NCI-H524 (cell line): ENCODE measurements around the gene PLXNA2.

Experiments
- DNase-seq, 2 experiments: peaks; one replicate each; lab custom pipeline; 2025; lab: John Stamatoyannopoulos, UW

Gene PLXNA2

DNA sequence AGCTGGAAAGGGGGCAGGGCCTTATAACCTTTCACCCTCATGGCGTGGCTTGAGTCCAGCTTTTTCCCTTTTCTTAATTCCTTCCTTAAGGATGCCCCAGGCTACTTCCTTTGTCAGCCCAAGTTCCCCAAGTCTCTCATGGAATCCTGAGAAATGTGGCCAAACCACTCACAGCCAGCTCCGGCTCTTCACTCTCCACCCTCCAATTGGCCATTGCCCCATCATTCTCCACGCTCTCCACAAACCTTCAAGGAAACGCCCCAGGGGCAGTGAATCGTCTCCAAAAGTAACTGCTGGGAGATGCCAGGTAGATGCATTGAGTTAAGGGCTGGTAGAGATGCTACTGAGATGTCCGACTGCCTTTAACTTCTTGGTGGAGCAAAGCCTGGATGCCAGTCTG is 219.8 kb downstream of the PLXNA2 start:
- no peak for DNase-seq

GRCh38 chr1:208019257-208019656 is 224.9 kb downstream of the PLXNA2 start:
- no peak for DNase-seq

- no peak for DNase-seq
These were observed 228.9 kb downstream of the PLXNA2 start for GRCh38 chr1:208015255-208015654.

DNA sequence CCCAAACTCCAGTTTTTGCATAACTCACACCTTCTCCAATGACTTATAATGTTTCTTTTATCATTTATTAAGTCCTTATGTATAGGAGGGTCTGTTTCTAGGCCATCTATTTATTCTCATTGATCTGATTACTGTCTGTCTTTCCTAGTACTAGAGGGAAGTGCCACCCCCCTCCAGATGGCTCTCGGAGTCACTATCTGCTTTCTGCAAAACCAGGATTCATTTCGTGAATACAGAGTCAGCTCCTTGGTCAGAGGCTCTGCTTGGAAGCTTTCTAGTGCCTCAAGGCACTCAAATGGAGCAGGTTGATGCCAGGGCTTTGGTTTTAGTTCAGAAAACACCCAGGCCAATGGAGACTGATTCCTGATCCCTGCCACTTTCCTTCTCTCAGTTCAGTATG is 231.0 kb downstream of the PLXNA2 start:
- peak; percentile 11 to 62 for DNase-seq

DNA sequence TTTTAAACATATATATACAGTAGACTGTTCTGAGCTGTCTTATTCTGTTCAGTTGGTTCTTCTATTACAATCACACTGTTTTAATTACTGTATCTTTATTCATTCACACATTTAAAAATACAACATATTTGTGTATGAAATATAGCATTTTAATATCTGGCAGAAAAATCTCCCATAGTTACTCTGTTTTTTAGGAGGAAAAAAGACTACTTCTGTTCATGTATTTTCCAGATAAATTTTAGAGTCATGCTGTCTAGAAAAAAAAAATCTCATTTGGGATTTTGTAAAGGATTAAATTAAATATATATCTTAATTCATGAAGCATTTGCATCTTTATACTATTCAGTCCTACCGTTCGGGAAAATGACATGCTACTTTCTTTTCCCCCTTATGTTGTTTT is 231.5 kb downstream of the PLXNA2 start:
- no peak for DNase-seq

DNA sequence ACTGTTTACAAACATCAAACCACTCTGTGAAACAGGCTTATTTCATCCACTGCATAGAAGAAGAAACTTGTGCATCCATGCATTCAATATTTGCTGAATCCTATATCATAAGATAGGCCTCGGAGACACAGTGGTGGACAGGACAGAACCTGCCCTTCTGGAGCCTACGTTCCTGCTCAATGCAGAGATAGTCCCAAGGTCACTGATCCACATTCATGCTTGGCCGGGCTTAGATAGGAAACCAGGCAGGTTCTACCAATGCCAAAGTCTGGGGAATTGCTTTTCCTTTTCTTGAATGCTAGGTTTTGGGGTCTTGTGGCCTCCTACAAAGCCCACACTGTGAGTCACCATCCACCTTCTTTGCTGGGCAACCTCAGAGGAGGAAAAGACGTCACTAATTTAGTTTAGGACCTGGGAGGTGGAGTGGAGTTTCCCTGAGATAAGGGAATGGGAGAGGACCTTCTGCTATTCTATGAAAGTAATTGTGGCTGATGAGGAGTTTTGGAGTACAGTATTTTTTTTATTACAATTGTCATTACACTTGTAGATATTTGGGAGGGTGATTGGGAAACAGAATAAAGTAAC is 233.6 kb downstream of the PLXNA2 start:
- no peak for DNase-seq

GRCh38 chr1:208009706-208010444 is 234.3 kb downstream of the PLXNA2 start:
- DNase-seq, result peak in 1 of 2 experiments; percentile 39

- no peak for DNase-seq
These were observed 234.9 kb downstream of the PLXNA2 start for GRCh38 chr1:208009303-208009702.

DNA sequence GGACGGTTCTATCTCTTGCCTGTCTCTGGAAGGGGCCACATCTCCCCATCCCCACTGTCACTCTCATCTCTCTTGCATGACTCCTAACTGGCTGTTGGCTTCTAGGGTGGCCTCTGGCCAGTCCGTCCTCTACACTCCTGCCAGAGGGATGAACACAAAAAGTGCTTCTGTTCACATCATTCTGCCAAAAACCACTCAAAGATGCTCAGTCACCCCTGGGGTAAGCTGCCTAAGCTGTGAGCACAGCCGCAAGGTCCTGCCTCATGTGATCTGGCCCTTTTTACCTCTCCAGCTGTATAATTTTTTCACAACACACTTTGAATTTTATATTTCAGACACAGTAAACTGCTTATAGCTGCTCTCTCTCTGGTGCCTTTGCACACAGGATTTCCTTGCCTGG is 235.7 kb downstream of the PLXNA2 start:
- DNase-seq, result no peak

GRCh38 chr1:208007938-208008342 is 236.2 kb downstream of the PLXNA2 start:
- no peak for DNase-seq

DNA sequence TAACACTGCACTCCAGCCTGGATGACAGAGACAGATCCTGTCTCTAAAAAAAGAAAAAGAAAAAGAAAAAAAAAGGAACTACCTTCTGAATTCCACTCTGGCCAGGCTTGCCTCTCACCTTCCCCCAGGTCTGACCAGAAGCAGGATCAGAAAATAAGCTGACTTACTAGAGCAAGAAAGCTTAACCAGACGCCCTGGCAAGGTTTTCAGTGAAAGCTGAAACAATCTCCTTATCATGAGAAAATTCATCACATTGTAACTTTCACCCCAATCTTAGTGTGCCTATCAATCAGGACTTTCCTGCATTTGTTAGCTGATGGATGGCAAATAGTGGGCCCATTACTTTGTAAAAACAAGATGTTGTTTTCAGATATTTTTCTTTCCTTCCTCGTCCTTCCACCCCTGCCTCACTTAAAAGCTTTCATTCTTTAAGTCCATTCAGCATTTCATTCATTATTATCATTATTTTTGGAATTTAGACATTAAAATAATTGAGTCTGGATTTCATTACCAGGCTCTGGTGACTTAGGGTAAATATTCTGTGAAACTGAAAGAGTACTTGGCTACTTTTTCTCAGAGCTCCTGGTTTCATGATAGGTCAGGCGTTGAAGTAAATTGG is 236.8 kb downstream of the PLXNA2 start:
- DNase-seq, result no peak

DNA sequence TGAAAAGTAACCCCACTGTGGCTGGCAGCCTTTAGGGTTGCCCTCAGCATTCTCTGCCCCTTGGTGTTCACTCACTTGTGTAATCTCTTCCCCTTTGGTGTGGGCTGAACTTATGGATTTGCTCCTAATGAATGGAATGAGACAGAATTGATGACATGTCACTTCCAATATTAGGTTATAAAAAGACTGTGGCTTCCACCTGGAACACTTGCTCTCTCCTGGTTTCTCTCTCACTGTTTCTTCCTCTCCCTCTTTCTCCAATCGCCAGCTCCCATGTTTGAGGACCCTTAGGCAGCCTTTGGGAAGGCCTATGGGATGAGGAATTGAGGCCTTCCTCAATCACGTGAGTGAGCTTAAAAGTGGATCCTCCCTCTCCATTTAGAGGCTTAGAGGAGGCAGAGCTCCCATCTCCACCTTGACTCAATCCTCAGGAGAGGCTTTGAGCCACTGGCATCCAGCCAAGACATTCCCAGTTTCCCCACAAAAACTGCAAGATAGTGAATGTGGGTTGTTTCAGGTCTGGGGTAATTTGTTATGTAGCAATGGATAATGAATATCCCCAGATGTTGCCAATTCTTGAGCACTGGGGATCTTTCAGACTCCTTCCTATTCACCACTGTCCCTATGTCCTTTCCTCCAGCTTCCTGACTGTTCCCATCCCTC is 237.8 kb downstream of the PLXNA2 start:
- DNase-seq, result no peak

DNA sequence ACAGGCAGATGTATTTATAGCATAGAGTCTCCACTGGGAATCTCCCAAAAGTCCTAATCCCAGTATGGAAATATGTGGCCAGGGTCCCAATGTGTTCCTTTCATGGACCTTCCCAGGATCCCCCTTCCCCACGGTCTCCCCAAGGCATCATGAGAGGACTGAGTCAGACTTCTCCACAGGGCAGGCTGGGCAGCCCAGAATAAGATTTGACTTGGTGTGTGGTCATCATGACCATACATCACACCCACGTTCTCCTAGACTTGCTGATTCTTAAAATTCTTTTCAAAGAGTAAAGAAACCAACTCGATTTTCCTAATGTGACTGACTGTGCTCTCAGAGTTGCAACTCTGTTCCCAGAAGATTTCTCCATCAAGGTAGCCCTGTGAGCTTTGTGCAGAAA is 239.3 kb downstream of the PLXNA2 start:
- DNase-seq, result no peak

DNA sequence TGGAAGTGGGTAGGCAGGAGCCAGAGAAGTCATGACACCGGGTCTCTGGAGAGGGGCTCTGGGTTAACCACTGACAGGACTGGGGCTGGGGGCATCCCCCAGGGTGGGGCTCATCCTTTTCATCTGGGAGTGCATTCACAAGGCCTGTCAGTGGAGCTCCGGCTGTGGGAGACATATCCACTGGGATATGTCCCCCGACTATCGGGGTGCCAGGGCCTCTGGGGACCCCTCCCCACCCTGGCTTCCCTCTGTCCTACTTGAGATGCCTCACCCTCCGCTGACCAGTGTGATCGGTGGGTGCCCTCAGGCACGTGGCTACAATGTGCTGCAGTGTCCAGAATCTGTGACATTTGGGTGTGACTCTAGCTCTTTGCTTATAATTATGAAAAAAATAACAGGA is 240.9 kb downstream of the PLXNA2 start:
- no peak for DNase-seq

DNA sequence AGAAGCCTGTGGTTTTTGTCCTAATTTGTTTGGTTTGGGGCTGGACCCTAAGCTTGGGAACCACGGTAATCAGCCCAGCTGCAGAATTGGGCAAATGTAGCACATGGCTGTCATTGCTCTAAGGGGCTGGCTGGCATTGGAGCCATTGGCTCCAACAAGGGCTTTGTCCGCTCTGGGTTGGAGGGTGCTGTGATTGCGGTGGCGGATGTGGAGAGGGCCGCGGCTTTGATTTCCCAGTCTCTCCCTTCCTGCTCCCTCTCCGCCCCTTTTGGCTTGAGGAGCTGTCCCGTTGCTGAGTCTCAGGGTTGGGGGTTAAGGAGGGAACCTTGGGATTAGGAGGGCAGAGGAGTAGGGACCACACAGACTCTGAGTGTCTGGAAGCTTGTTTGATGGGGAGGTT is 241.5 kb downstream of the PLXNA2 start:
- no peak for DNase-seq

- DNase-seq, result no peak
These were observed 242.1 kb downstream of the PLXNA2 start for GRCh38 chr1:208002078-208002477.

- no peak for DNase-seq
These were observed 243.7 kb downstream of the PLXNA2 start for GRCh38 chr1:208000504-208000903.

DNA sequence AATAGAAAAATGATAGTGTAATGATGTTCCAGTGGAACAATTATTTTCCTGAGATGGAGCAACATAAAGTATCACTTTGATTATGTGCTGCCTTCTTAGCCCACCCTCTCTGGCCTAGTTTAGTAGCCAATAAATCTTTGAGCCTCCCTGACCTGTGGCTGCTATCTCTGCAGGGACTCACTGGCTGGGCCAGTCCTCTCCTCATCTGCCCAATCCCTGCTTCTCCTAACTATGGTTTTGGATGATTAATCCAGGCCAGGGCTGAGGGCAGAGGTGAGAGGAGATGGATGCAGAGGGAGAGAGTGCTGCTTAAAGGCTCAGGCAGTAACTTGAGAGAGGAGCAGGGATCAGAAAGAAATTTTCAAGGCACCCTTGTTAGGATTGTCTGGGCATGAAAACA is 244.2 kb downstream of the PLXNA2 start:
- no peak for DNase-seq

- DNase-seq, result no peak
These were observed 244.8 kb downstream of the PLXNA2 start for GRCh38 chr1:207999274-207999915.

GRCh38 chr1:207998691-207999090 is 245.5 kb downstream of the PLXNA2 start:
- DNase-seq, result no peak

- DNase-seq, result peak; percentile 53 to 62
These were observed 246.5 kb downstream of the PLXNA2 start for GRCh38 chr1:207997486-207998268.

DNA sequence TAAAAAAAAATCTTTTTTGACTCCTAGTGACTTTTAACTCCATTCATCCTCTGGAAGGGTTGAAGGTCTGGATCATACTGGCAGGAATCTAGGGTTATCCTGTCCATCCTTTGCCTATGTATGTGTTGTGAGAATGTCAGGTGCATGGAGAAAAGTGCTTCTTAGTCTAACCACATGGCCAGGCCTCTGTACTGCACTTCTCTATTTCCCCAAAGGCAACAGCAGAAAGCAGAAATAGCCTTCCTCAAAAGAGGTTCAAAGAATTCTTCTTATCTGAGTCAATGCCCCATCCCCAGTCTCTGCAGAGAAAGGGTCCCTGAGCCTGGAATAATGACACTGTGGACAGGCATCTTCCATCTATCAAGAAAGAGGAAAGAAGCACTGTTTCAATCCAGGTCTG is 247.5 kb downstream of the PLXNA2 start:
- DNase-seq, result no peak
